A549 (cell line): ENCODE results near the gene IRGQ. TPM values are rescaled to one million over a fixed set of nuclear protein-coding genes. Genes with fewer than 3 reads are reported as not detected.
A peak's percentile ranks its signal among the peaks of the same experiment; 100 is the strongest.

ENCODE experiments used
- ATAC-seq, 2 experiments: fragments of 200-7000 bp in 1 of 2; fragments of >200 bp in 1 of 2; cut with Nextera tagmentation in 1 of 2; cut with Tn5 transposase in 1 of 2; 3 replicates each; pipeline versions ENCODE4 v1.8.0 to v1.9.1; 2018 to 2020; ENCODE audit warnings: mild to moderate bottlenecking in 1 of 2, moderate library complexity in 1 of 2
- CTCF ChIA-PET: fragments of 300-600 bp; sonication (Branson Sonifier 250); formaldehyde crosslinking; extraction: SDS; loops from one replicate; lab custom pipeline; 2021; ENCODE audit warnings: antibody characterized with exemption, inconsistent platforms; lab: Yijun Ruan, JAX
- POLR2A ChIA-PET: fragments of 350-600 bp; formaldehyde crosslinking; extraction: SDS; loops from one replicate; lab custom pipeline; 2021; ENCODE audit warnings: antibody characterized with exemption, inconsistent platforms; lab: Yijun Ruan, JAX
- DNase-seq, 2 experiments: peaks; one replicate each; pipeline versions ENCODE4 v3.0.0 to v3.0.0-alpha.2; 2011 to 2016; ENCODE audit warnings: low read depth in 1 of 2, low spot score in 1 of 2
- FAIRE-seq: peaks from 2 replicates; lab custom pipeline; 2011; peaks lifted over from hg19 to GRCh38; lab: Jason Lieb, UNC
- H3K27ac ChIP-seq, 2 experiments: fragments of >200 bp; sonication (Bioruptor Twin); formaldehyde crosslinking; 3 replicates each; pipeline ENCODE4 v1.5.1; 2016 to 2017
- H3K4me1 ChIP-seq: fragments of >200 bp; sonication (Bioruptor Twin); formaldehyde crosslinking; 3 replicates; pipeline ENCODE4 v1.6.1; 2016
- H3K4me2 ChIP-seq: fragments of >200 bp; sonication (Bioruptor Twin); formaldehyde crosslinking; 3 replicates; pipeline ENCODE4 v1.6.1; 2016
- H3K4me3 ChIP-seq: fragments of >200 bp; sonication (Bioruptor Twin); formaldehyde crosslinking; 3 replicates; pipeline ENCODE4 v1.5.1; 2016
- H3K9me3 ChIP-seq: fragments of >200 bp; sonication (Bioruptor Twin); formaldehyde crosslinking; 3 replicates; pipeline ENCODE4 v1.6.1; 2016
- BCL3 ChIP-seq: fragments of >200 bp; sonication (Bioruptor Twin); formaldehyde crosslinking; IDR thresholded peaks from 3 replicates; pipeline ENCODE4 v1.6.1; 2016
- CBX2 ChIP-seq: fragments of 200-600 bp; sonication (generic); IDR thresholded peaks from 2 replicates; pipeline ENCODE4 v1.6.1; 2016; ENCODE audit warnings: low read depth, mild to moderate bottlenecking, borderline replicate concordance
- CEBPB ChIP-seq, 2 experiments: fragments of >200 bp in 1 of 2; sonication (Bioruptor Twin) in 1 of 2; formaldehyde crosslinking in 1 of 2; IDR thresholded peaks; 2 replicates each; pipeline ENCODE4 v1.6.1; 2012 to 2016
- CTCF ChIP-seq: fragments of >200 bp; sonication (Bioruptor Twin); formaldehyde crosslinking; IDR thresholded peaks from 3 replicates; pipeline ENCODE4 v1.5.1; 2016
- EHF ChIP-seq: fragments of 250-450 bp; sonication (Bioruptor Pico); IDR thresholded peaks from 2 replicates; pipeline ENCODE4 v1.5.0; 2020; ENCODE audit warnings: mild to moderate bottlenecking
- ELK1 ChIP-seq: fragments of 150-350 bp; IDR thresholded peaks from 2 replicates; pipeline ENCODE4 v1.6.1; 2014; ENCODE audit warnings: low read depth, mild to moderate bottlenecking, low read length
- ESRRA ChIP-seq: fragments of 150-350 bp; IDR thresholded peaks from 2 replicates; pipeline ENCODE4 v1.6.1; 2014; ENCODE audit warnings: mild to moderate bottlenecking, low read length, borderline replicate concordance
- FOSB ChIP-seq: fragments of 250-450 bp; sonication (Bioruptor Pico); IDR thresholded peaks from 2 replicates; pipeline ENCODE4 v1.5.0; 2020; ENCODE audit warnings: mild to moderate bottlenecking, moderate library complexity
- FOXS1 ChIP-seq: fragments of 250-450 bp; sonication (Bioruptor Pico); IDR thresholded peaks from 2 replicates; pipeline ENCODE4 v1.5.0; 2020; ENCODE audit warnings: mild to moderate bottlenecking, moderate library complexity
- GATA3 ChIP-seq: IDR thresholded peaks from 2 replicates; pipeline ENCODE4 v1.6.1; 2012; ENCODE audit warnings: borderline replicate concordance
- HOXA7 ChIP-seq: fragments of 250-450 bp; sonication (Bioruptor Pico); IDR thresholded peaks from 2 replicates; pipeline ENCODE4 v1.5.0; 2020; ENCODE audit warnings: mild to moderate bottlenecking, moderate library complexity
- HOXB13 ChIP-seq: fragments of 250-450 bp; sonication (Bioruptor Pico); IDR thresholded peaks from 2 replicates; pipeline ENCODE4 v1.5.0; 2020; ENCODE audit warnings: low read depth, mild to moderate bottlenecking, moderate library complexity
- JUN ChIP-seq, 2 experiments: fragments of >200 bp; sonication (Bioruptor Twin); formaldehyde crosslinking; IDR thresholded peaks; 2 replicates in 1 of 2; 3 replicates in 1 of 2; pipeline ENCODE4 v1.6.1; 2016 to 2017
- KDM5A ChIP-seq: fragments of 200-600 bp; sonication (generic); IDR thresholded peaks from 2 replicates; pipeline ENCODE4 v1.6.1; 2016; ENCODE audit warnings: antibody characterized with exemption, mild to moderate bottlenecking
- MYC ChIP-seq: IDR thresholded peaks from 2 replicates; pipeline ENCODE4 v1.6.1; 2012; ENCODE audit warnings: mild to moderate bottlenecking, inconsistent platforms, low read length, improper control_type of control experiment, borderline replicate concordance
- NPAS2 ChIP-seq: fragments of 250-450 bp; sonication (Bioruptor Pico); IDR thresholded peaks from 2 replicates; pipeline ENCODE4 v1.8.0; 2022; ENCODE audit warnings: mild to moderate bottlenecking, moderate library complexity, borderline replicate concordance
- NR3C1 ChIP-seq: fragments of >200 bp; sonication (Bioruptor Twin); formaldehyde crosslinking; IDR thresholded peaks from 3 replicates; pipeline ENCODE4 v1.6.1; 2017
- POLR2A ChIP-seq: IDR thresholded peaks from 2 replicates; pipeline ENCODE4 v1.6.1; 2012; ENCODE audit warnings: mild to moderate bottlenecking, low read length
- REST ChIP-seq: fragments of 200-600 bp; sonication (generic); IDR thresholded peaks from 2 replicates; pipeline ENCODE4 v1.6.1; 2016; ENCODE audit warnings: antibody characterized with exemption, mild to moderate bottlenecking, moderate library complexity
- RNF2 ChIP-seq: fragments of 200-600 bp; sonication (generic); IDR thresholded peaks from 2 replicates; pipeline ENCODE4 v1.6.1; 2016; ENCODE audit warnings: low read depth, mild to moderate bottlenecking, antibody characterized with exemption, moderate library complexity, borderline replicate concordance
- SREBF2 ChIP-seq: fragments of 450-650 bp; IDR thresholded peaks from 2 replicates; pipeline ENCODE4 v1.6.1; 2014; ENCODE audit warnings: mild to moderate bottlenecking, moderate library complexity
- TFCP2L1 ChIP-seq: fragments of 250-450 bp; sonication (Bioruptor Pico); IDR thresholded peaks from 2 replicates; pipeline ENCODE4 v1.5.0; 2021; ENCODE audit warnings: mild to moderate bottlenecking
- ZC3H11A ChIP-seq: fragments of 450-650 bp; IDR thresholded peaks from 2 replicates; pipeline ENCODE4 v1.6.1; 2014; ENCODE audit warnings: antibody characterized with exemption, mild to moderate bottlenecking
- ZNF302 ChIP-seq: fragments of 250-450 bp; sonication (Bioruptor Pico); IDR thresholded peaks from 2 replicates; pipeline ENCODE4 v1.9.0; 2021; ENCODE audit warnings: inconsistent platforms, mild to moderate bottlenecking, moderate library complexity
- WGBS: methylation state at CpG from one replicate; pipeline ENCODE4 v1.1.6; 2017; ENCODE audit errors: missing lambda C conversion rate; 5-methylcytosine and 5-hydroxymethylcytosine counted together
- polyA plus RNA-seq, 4 experiments: library from polyadenylated mRNA; depleted of rRNA in 3 of 4; stranded (reverse); fragments of >200 nt; fragmentation: RNase III in 1 of 4; extraction: RNeasy Plus Mini Kit Qiagen cat#74134 plus additional on column Dnase treatment in 1 of 4; gene quantifications; 2 replicates in 3 of 4; 3 replicates in 1 of 4; pipeline ENCODE4 v1.2.3, GENCODE V29; 2011 to 2017

The IRGQ gene
- polyA plus RNA-seq, 2 of the 4 experiments (the other 2 are of a cell fraction): 6.5 to 10.0 TPM

- Histone ChIP-seq H3K4me3 (peak overlapping the region; percentile 65), H3K9me3 (no peaks in the 10 kb centered on the region), H3K4me1 (peaks cover 12% of the 10 kb centered on the region), H3K27ac (peak overlapping the region; percentile 86 to 94), H3K4me2 (peak overlapping the region; percentile 92)
- ChIA-PET POLR2A (interaction anchor here (0.7 to 1.1 kb wide), 2 partner anchors 50 kb away, joined by 3 to 10 read pairs; no protein-coding TSS in a partner anchor), CTCF (interaction anchor here (1.0 kb wide), 1 partner anchor 19 kb away, joined by 4 read pairs; no protein-coding TSS in a partner anchor)
- TF ChIP-seq ZNF302 (CRISPR knock-in tag): peak; percentile 84
- no peak for TF ChIP-seq NR3C1
- TF ChIP-seq CEBPB (IDR thresholded peaks at IDR 0.05): no peak
- no peak for TF ChIP-seq RNF2
- peak; percentile 59; the same call in 1 of the 2 replicates for TF ChIP-seq HOXA7 (CRISPR knock-in tag)
- TF ChIP-seq FOXS1 (CRISPR knock-in tag): 0 out of 2 replicates have a peak, but pooled peaks have one; percentile 31
- peak; percentile 50; the same call in 1 of the 2 replicates for TF ChIP-seq FOSB (CRISPR knock-in tag)
- no peak for TF ChIP-seq KDM5A
- no peak for TF ChIP-seq NPAS2 (CRISPR knock-in tag)
- no peak for TF ChIP-seq ESRRA
- TF ChIP-seq EHF (CRISPR knock-in tag): no peak
- no peak for TF ChIP-seq POLR2A
- no peak for TF ChIP-seq JUN (IDR thresholded peaks at IDR 0.05)
- no peak for TF ChIP-seq MYC
- TF ChIP-seq BCL3: no peak
- no peak for TF ChIP-seq ZC3H11A
- TF ChIP-seq ELK1: no peak
- peak; percentile 87 for TF ChIP-seq HOXB13
- TF ChIP-seq GATA3: no peak
- no peak for TF ChIP-seq SREBF2
- TF ChIP-seq CBX2: no peak
- peak; percentile 53 to 62 for DNase-seq
- ATAC-seq: peak; percentile 54 to 66
- FAIRE-seq: no peak
- WGBS: 2% methylated on average over 14 of the region's 14 CpGs
Observed at GRCh38 chr19:43618921-43619261, 23.0 kb upstream of the IRGQ start.

GRCh38 chr19:43616954-43617353 is 21.0 kb upstream of the IRGQ start:
- CTCF ChIA-PET: interaction anchor here (1.0 kb wide), 2 partner anchors 61 to 98 kb away, joined by 3 read pairs; no protein-coding TSS in a partner anchor
- Histone ChIP-seq H3K4me1 (peaks cover 12% of the 10 kb centered on the region), H3K4me3 (no peak overlapping the region)
- TF ChIP-seq CTCF (no peak), TFCP2L1 (CRISPR knock-in tag) (no peak), NR3C1 (no peak), REST (no peak)
- TF ChIP-seq, all 56 proteins: peak for 0
- FAIRE-seq (no peak), ATAC-seq (no peak), DNase-seq (no peak)
- Histone ChIP-seq H3K27ac (no peak overlapping the region), H3K4me2 (no peak overlapping the region), H3K9me3 (no peaks in the 10 kb centered on the region)
- POLR2A ChIA-PET: no interaction called here
- 89% methylated on average over 6 of the region's 6 CpGs for WGBS
